Measurements from ENCODE around the gene TSPEAR.

GRCh38 chr21:44556879-44557278 lies 154.5 kb downstream of the TSPEAR start:
- TF ChIP-seq CTCF (IDR thresholded peaks at IDR 0.05) (no peak), POLR2A (IDR thresholded peaks at IDR 0.05) (no peak)

Measured in right lobe of liver (tissue), 4 donors.